GM19351 (cell line): ENCODE measurements around the gene FBXO3.
A peak's percentile ranks its signal among the peaks of the same experiment; 100 is the strongest.

ENCODE experiments used
- ATAC-seq: cut with Tn5 transposase; IDR thresholded peaks from one replicate; pipeline ENCODE4 v1.9.1; 2021; ENCODE audit warnings: mild to moderate bottlenecking, moderate library complexity; ENCODE audit not compliant: unreplicated experiment

Gene FBXO3

GRCh38 chr11:33704240-33705002 is 69.9 kb downstream of the FBXO3 start:
- ATAC-seq = no peak

GRCh38 chr11:33703788-33704187 is 70.5 kb downstream of the FBXO3 start:
- ATAC-seq = no peak

GRCh38 chr11:33703234-33703633 is 71.1 kb downstream of the FBXO3 start:
- ATAC-seq = no peak

- no peak for ATAC-seq
These were observed 72.8 kb downstream of the FBXO3 start for GRCh38 chr11:33701302-33702230.

DNA sequence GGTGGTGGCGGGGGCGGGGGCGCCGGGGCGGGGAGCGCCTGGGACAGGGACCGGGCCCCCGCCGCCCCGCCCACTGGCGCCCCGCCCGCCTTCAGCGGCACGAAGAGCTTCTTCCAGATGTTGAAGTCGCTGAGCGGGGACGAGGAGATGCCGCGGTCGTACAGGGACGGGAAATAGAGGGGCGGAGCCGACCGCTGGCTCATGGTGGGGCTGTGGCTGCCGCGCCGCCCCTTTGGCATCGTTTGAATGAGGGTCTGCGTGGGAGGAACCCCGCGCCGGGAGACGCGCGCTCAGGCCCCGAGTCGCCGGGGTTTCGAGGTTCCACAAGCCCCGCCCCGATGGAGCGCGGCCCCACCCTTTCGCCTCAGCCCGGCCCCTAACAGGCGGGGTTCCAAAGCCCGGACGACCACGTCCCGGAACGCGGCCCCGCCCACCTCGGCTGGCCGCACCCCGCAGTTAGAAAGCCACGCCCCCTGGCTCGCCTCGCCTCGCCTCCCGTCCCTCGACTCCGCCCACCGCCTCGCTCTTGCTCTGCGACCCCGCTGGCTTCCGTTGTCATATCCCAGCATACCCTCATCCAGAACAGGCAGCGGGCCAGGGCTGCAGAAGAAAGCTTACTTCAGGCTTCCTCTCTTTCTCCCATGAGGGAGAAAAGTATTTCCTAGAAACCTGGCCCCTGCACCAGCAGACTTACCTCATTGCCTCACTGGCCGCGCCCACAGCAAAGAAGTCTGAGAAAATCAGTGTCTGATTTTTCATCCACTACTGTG is 73.6 kb downstream of the FBXO3 start, which contains the start of gene C11orf91:
Gene C11orf91, minus strand, starts transcription at position 325 of the 770 bp plus-strand sequence. Its CDS starts 86 bp downstream, at position 239.
- ATAC-seq = peak; percentile 94

DNA sequence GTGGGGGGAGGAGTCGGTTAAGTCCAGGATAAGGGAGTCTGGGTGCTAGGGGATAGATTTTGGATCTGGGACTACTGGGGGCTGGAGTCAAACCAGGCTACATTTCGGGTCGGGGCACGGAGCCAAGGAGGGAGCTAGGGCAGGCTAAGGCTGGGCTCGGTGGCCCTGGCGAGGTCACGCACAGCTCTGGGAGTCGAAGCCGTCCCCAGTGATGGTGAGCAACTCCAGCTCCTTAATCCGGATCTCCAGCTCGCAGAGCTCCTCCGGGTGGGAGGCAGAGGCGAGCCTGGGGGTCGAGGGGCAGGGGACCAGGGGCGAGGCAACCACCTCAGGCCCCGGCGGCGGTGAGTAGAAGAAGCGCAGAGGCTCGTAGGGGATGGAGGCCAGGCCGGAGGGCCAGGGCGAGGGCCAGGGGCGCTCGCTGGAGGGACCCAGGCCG is 74.2 kb downstream of the FBXO3 start:
- no peak for ATAC-seq

DNA sequence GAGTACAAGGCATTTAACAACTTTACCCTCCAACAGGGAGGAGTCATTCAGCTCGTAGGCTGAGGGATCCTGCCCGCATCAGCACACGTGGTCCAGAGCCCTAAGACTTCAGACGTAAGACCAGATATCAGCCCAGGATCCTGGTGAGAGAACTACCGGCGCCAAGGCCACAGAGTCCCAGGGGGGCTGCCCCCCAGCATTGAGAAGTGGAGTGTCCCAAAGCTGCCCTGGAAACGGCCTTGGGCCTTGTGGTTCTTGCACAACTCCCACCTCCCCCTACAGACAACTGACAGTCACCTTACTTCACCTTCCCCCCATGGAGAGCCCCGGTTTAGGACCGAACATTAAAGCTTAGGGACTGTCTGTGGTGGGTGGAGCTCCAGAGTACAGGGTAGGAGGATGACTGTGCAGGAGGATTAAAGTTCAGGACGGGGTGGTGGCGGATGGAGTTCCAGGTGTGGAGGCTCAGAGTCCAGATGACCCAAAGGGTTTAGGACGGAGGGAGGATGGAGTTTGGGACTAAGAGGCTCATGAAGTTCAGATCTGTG is 74.7 kb downstream of the FBXO3 start:
- ATAC-seq = no peak

- ATAC-seq = no peak
These were observed 75.4 kb downstream of the FBXO3 start for GRCh38 chr11:33698921-33699320.

DNA sequence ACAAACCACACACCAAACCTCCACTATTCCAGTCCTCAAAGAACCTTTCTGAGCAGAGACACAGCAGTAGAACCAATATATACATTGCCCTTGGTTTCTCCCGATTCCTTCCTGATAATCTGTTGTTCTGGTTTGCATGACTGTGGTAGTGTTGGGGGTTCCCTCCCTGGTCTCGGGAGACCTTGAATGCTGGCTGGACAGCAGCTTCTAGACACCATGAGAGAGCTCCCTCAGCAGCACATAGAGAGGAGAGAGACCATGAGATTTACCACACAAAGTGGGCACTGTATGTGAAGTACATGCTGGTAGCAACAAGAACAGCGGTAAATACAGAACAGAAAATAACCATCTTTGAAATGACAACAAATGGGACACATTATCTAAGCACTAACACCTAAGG is 76.3 kb downstream of the FBXO3 start:
- no peak for ATAC-seq

DNA sequence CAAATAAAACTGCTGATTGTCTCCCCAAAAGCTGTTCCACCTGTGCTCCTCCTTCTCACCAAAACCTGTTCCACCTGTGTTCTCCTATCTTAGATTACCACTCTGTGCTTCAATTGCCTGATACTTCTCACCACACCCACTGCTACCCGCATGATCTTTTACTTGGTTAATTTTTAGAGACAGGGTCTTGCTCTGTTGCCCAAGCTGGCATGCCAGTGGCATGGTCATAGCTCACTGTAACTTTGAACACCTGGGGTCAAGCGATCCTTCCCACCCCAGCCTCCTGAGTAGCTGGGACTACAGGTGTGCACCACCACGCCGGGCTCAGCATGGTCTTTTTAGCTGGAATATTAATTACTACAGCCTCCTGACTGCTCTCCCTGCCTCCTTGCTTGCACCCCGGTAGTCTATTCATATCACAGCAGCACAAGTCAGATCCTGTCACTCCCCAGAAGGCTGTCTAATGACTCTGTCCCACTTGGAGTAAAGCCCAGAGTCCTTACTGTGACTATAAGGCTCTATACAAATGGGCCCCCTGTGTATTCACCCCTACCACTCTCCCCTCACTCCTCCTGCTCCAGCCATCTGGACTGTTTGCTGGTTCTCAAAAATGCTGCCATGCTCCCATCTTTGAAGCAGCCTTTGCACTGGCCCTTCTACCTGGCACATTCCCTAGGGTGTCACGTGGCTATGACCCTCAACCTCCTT is 77.2 kb downstream of the FBXO3 start:
- ATAC-seq = no peak

DNA sequence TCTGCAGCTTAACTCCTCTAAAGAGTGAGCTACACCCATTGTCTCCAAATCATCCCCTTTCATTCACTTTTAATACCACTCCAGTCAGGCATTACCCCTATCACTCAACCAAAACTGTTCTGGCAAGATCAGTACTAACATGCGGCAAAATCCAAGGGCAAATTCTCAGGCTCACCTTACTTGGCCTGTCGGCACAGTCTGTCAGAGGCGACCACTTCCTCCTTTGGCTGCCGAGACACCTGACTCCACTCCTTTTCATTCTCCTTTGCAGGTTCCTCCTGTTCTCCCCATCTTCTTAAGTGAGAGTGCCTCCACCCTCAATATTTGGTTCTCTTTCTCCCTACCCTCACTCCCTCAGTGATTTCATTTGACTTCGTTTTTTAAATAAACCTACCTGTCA is 77.9 kb downstream of the FBXO3 start:
- no peak for ATAC-seq

GRCh38 chr11:33695051-33695566 is 79.2 kb downstream of the FBXO3 start:
- no peak for ATAC-seq

DNA sequence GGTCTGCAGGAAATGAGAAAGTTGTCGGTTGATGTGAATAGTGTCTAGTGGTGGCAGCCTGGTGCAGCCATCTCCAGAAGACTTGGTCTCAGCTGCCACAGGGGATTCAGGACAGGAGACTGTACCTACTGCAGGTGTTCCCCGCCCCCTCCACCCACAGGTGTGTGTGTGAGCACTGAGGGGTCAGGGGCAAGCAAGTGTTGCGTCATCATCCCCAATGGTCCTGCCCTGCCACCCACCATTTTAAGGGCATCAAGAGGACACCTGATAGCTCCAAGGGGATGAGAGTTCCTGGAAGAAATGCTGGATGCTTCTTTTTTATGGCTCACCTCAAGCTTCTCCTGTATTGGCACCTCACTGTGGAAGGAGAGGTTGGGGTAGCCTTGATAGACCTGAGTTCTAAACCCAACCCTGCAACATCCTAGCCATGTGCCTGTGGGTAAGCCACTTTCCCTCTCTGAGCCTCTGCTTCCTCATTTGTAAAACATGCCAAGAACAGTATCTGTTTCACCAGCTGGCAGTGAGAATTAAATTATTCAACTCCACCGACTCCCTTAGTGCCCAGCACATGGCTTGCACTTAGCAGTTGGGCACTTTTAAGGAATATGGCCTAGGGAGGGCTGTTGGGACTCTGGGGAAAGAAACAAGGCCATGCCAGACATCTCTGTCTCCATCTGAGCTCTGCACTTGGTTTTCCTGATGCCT is 79.8 kb downstream of the FBXO3 start:
- no peak for ATAC-seq

DNA sequence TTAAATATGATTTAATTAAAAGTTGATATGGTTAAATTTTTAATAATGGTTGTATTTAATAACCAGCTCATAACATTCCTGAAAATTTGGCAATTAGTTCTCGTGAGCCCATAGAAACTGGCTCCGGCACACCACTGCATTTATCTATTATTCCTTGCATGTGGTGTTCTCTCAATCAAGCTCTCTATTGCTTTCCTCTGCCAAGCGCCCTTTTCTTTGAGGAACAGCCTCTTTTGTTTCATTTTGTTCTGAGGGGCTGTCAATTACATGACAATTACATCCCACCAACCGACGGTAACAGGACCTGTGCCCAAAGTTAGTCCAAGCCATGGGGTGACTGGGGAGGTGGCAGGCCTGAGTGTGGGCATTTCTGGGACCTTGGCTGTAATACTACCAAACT is 81.8 kb downstream of the FBXO3 start:
- ATAC-seq = no peak

- ATAC-seq = no peak
These were observed 82.3 kb downstream of the FBXO3 start for GRCh38 chr11:33692013-33692504.

- no peak for ATAC-seq
These were observed 83.1 kb downstream of the FBXO3 start for GRCh38 chr11:33691066-33691864.
